SK-N-SH treated with all-trans-retinoic acid at 6 μM for 48 hours (cell line): Measurements from ENCODE around the gene SPTSSA.

Experiments used
- ATAC-seq: fragments of 200-7000 bp; cut with Tn5 transposase; 3 replicates; pipeline ENCODE4 v1.9.1; 2020; ENCODE audit warnings: mild to moderate bottlenecking, moderate library complexity
- ARNTL ChIP-seq: fragments of 450-650 bp; formaldehyde crosslinking; IDR thresholded peaks from 2 replicates; pipeline ENCODE4 v1.5.0; 2020; ENCODE audit warnings: low read depth, mild to moderate bottlenecking, moderate library complexity, borderline replicate concordance
- BACH2 ChIP-seq: fragments of 250-450 bp; sonication (Bioruptor Pico); IDR thresholded peaks from 2 replicates; pipeline ENCODE4 v1.9.0; 2021; ENCODE audit warnings: mild to moderate bottlenecking, borderline replicate concordance
- CSDC2 ChIP-seq: fragments of 250-450 bp; sonication (Bioruptor Pico); IDR thresholded peaks from 2 replicates; pipeline ENCODE4 v1.5.0; 2020; ENCODE audit warnings: mild to moderate bottlenecking, moderate library complexity
- ESRRG ChIP-seq: fragments of 250-450 bp; sonication (Bioruptor Pico); IDR thresholded peaks from 2 replicates; pipeline ENCODE4 v1.6.1; 2021; ENCODE audit warnings: mild to moderate bottlenecking
- GLIS3 ChIP-seq: fragments of 250-450 bp; sonication (Bioruptor Pico); IDR thresholded peaks from 2 replicates; pipeline ENCODE4 v1.5.0; 2020; ENCODE audit warnings: mild to moderate bottlenecking, moderate library complexity
- ISL1 ChIP-seq: fragments of 250-450 bp; sonication (Bioruptor Pico); IDR thresholded peaks from 2 replicates; pipeline ENCODE4 v2.1.2; 2022; ENCODE audit warnings: mild to moderate bottlenecking, moderate library complexity
- OSR1 ChIP-seq: fragments of 250-450 bp; sonication (Bioruptor Pico); IDR thresholded peaks from 2 replicates; pipeline ENCODE4 v1.8.0; 2022; ENCODE audit warnings: moderate library complexity, mild to moderate bottlenecking, inconsistent platforms
- PPARA ChIP-seq: fragments of 250-450 bp; sonication (Bioruptor Pico); IDR thresholded peaks from 2 replicates; pipeline ENCODE4 v1.5.0; 2020; ENCODE audit warnings: mild to moderate bottlenecking, borderline replicate concordance
- RARB ChIP-seq: fragments of 250-450 bp; sonication (Bioruptor Pico); IDR thresholded peaks from 2 replicates; pipeline ENCODE4 v1.8.0; 2021; ENCODE audit warnings: mild to moderate bottlenecking, moderate library complexity
- TCF4 ChIP-seq: fragments of 250-450 bp; sonication (Bioruptor Pico); IDR thresholded peaks from 2 replicates; pipeline ENCODE4 v1.8.0; 2021; ENCODE audit warnings: mild to moderate bottlenecking, moderate library complexity, borderline replicate concordance
- ZC3H10 ChIP-seq: fragments of 250-450 bp; sonication (Bioruptor Pico); IDR thresholded peaks from 2 replicates; pipeline ENCODE4 v1.5.1; 2021; ENCODE audit warnings: mild to moderate bottlenecking, moderate library complexity
- ZFP3 ChIP-seq: fragments of 250-450 bp; sonication (Bioruptor Pico); IDR thresholded peaks from 2 replicates; pipeline ENCODE4 v1.5.0; 2020; ENCODE audit warnings: mild to moderate bottlenecking, moderate library complexity
- ZFP30 ChIP-seq: fragments of 450-650 bp; formaldehyde crosslinking; IDR thresholded peaks from 2 replicates; pipeline ENCODE4 v1.5.0; 2022; ENCODE audit warnings: mild to moderate bottlenecking, moderate library complexity
- ZNF8 ChIP-seq: fragments of 450-650 bp; formaldehyde crosslinking; IDR thresholded peaks from 2 replicates; pipeline ENCODE4 v1.5.0; 2020; ENCODE audit warnings: mild to moderate bottlenecking, moderate library complexity
- TF ChIP-seq, protein P1 (sequence below): fragments of 250-450 bp; sonication (Bioruptor Pico); IDR thresholded peaks from 2 replicates; pipeline ENCODE4 v1.5.1; 2020; ENCODE audit warnings: low read depth, mild to moderate bottlenecking, moderate library complexity
- TF ChIP-seq, protein P2 (sequence below): fragments of 250-450 bp; sonication (Bioruptor Pico); IDR thresholded peaks from 2 replicates; pipeline ENCODE4 v1.5.0; 2020; ENCODE audit warnings: mild to moderate bottlenecking, moderate library complexity
- TF ChIP-seq, protein P3 (sequence below): fragments of 250-450 bp; sonication (Bioruptor Pico); IDR thresholded peaks from 2 replicates; pipeline ENCODE4 v1.8.0; 2020; ENCODE audit warnings: mild to moderate bottlenecking, moderate library complexity, borderline replicate concordance
- TF ChIP-seq, protein P4 (sequence below): fragments of 250-450 bp; sonication (Bioruptor Pico); IDR thresholded peaks from 2 replicates; pipeline ENCODE4 v1.8.0; 2021; ENCODE audit warnings: low read depth, mild to moderate bottlenecking, moderate library complexity, borderline replicate concordance

SPTSSA gene

DNA sequence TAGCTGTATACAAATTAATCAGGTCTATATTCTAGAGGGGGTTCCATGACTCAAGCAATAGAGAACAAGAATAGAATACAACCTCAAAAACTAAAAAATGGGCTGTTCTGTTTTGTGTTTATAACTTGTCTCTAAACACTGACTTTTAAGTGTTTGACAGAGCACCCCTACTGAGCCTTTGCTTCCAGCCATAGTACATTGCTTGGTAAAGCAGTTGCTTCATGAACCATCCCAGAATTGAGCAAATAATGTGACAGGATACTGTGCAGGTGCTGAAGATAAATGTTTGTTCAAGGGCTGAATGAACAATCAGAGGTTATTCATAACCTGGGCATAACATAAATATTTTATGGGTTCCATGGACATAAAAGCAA, 11.5 kb downstream of the SPTSSA start:
- TF ChIP-seq PPARA (no peak), ISL1 (CRISPR knock-in tag) (no peak), ARNTL (CRISPR knock-in tag) (no peak), OSR1 (CRISPR knock-in tag) (no peak), ZFP30 (no peak), BACH2 (CRISPR knock-in tag) (no peak), CSDC2 (CRISPR knock-in tag) (no peak), ZNF8 (CRISPR knock-in tag) (no peak), ZC3H10 (CRISPR knock-in tag) (no peak), ZFP3 (no peak), TCF4 (CRISPR knock-in tag) (no peak)
- TF ChIP-seq, protein P1, sequence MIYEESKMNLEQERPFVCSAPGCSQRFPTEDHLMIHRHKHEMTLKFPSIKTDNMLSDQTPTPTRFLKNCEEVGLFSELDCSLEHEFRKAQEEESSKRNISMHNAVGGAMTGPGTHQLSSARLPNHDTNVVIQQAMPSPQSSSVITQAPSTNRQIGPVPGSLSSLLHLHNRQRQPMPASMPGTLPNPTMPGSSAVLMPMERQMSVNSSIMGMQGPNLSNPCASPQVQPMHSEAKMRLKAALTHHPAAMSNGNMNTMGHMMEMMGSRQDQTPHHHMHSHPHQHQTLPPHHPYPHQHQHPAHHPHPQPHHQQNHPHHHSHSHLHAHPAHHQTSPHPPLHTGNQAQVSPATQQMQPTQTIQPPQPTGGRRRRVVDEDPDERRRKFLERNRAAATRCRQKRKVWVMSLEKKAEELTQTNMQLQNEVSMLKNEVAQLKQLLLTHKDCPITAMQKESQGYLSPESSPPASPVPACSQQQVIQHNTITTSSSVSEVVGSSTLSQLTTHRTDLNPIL (CRISPR knock-in tag) = no peak
- TF ChIP-seq, protein P2, sequence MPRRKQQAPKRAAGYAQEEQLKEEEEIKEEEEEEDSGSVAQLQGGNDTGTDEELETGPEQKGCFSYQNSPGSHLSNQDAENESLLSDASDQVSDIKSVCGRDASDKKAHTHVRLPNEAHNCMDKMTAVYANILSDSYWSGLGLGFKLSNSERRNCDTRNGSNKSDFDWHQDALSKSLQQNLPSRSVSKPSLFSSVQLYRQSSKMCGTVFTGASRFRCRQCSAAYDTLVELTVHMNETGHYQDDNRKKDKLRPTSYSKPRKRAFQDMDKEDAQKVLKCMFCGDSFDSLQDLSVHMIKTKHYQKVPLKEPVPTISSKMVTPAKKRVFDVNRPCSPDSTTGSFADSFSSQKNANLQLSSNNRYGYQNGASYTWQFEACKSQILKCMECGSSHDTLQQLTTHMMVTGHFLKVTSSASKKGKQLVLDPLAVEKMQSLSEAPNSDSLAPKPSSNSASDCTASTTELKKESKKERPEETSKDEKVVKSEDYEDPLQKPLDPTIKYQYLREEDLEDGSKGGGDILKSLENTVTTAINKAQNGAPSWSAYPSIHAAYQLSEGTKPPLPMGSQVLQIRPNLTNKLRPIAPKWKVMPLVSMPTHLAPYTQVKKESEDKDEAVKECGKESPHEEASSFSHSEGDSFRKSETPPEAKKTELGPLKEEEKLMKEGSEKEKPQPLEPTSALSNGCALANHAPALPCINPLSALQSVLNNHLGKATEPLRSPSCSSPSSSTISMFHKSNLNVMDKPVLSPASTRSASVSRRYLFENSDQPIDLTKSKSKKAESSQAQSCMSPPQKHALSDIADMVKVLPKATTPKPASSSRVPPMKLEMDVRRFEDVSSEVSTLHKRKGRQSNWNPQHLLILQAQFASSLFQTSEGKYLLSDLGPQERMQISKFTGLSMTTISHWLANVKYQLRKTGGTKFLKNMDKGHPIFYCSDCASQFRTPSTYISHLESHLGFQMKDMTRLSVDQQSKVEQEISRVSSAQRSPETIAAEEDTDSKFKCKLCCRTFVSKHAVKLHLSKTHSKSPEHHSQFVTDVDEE (CRISPR knock-in tag) = no peak
- TF ChIP-seq, protein P3, sequence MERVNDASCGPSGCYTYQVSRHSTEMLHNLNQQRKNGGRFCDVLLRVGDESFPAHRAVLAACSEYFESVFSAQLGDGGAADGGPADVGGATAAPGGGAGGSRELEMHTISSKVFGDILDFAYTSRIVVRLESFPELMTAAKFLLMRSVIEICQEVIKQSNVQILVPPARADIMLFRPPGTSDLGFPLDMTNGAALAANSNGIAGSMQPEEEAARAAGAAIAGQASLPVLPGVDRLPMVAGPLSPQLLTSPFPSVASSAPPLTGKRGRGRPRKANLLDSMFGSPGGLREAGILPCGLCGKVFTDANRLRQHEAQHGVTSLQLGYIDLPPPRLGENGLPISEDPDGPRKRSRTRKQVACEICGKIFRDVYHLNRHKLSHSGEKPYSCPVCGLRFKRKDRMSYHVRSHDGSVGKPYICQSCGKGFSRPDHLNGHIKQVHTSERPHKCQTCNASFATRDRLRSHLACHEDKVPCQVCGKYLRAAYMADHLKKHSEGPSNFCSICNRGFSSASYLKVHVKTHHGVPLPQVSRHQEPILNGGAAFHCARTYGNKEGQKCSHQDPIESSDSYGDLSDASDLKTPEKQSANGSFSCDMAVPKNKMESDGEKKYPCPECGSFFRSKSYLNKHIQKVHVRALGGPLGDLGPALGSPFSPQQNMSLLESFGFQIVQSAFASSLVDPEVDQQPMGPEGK (CRISPR knock-in tag) = no peak
- TF ChIP-seq, protein P4, sequence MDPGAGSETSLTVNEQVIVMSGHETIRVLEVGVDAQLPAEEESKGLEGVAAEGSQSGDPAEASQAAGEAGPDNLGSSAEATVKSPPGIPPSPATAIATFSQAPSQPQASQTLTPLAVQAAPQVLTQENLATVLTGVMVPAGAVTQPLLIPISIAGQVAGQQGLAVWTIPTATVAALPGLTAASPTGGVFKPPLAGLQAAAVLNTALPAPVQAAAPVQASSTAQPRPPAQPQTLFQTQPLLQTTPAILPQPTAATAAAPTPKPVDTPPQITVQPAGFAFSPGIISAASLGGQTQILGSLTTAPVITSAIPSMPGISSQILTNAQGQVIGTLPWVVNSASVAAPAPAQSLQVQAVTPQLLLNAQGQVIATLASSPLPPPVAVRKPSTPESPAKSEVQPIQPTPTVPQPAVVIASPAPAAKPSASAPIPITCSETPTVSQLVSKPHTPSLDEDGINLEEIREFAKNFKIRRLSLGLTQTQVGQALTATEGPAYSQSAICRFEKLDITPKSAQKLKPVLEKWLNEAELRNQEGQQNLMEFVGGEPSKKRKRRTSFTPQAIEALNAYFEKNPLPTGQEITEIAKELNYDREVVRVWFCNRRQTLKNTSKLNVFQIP = no peak
- no peak for ATAC-seq

DNA sequence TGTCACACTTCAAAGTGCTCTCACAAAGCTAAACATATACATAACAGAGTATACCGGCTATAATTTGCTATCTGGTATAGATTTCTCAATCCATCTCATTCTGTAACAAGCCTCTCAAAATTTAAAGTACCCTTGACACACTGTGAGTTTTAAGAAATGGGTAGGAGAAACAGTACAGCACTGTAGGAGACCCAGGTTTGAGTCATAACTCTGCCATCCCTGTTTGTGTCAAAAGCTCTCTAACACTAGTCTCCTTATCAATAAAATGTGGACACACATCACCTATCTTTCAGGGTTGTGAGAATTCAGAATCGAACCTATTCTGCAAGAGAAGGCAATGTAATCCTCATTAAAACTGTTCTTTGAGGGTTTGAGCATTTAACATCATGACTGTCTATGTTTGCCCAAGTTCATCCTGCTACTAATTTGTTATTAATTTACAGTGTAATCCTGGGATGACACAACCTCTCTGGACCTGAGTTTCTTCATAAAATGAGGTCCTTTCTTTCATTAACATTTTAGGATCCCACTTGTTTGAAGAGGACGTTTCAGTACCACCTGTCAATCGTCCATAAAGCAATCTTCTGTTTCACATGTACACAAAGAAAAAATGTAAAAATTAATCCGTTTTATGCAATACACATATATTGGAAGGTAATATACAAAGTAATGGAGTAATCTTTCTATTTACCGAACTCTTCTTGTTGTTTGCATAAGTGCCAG, 12.1 kb downstream of the SPTSSA start:
- TF ChIP-seq GLIS3 (CRISPR knock-in tag) (no peak), CSDC2 (CRISPR knock-in tag) (no peak), ESRRG (CRISPR knock-in tag) (no peak), ZC3H10 (CRISPR knock-in tag) (no peak), ZFP3 (no peak), ZFP30 (no peak)
- TF ChIP-seq, protein P4 = no peak
- no peak for ATAC-seq

DNA sequence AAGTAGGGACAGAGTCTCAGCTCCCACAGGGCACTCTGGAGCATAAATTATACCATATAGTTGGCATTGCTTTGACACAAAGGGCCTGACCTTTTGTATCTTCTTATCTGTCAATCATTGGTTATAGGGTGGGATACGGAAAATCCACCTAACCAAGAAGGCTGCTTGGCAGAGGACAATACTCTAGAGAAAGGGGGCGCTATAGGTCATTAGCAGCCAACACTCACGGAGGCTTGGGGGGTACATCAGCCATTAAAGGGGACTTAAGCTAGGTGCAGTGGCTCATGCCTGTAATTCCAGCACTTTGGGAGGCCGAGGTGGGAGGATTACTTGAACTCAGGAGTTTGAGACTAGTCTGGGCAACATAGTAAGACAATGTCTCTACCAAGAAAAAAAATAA, 22.9 kb downstream of the SPTSSA start:
- no peak for ATAC-seq
- no peak for TF ChIP-seq RARB
- TF ChIP-seq, protein P1 (CRISPR knock-in tag) = no peak
